Muscle of back (tissue), 11 donors: ENCODE results near the gene NACA. TPM values are rescaled to one million over a fixed set of nuclear protein-coding genes. Genes with fewer than 3 reads are reported as not detected.

Source experiments
- DNase-seq, 3 donors: peaks; one replicate each; pipeline versions ENCODE4 v3.0.0 to v3.0.0-alpha.2; 2013
- polyA plus RNA-seq, 10 donors: library from polyadenylated mRNA; unstranded; fragments of 120-200 nt; gene quantifications; one replicate each; pipeline ENCODE4 v1.2.1, GENCODE V29; 2013; ENCODE audit not compliant: insufficient read length in 10 of 10

NACA gene
- polyA plus RNA-seq, 10 donors, result 1,587 to 2,391 (median 1,893) TPM

DNA sequence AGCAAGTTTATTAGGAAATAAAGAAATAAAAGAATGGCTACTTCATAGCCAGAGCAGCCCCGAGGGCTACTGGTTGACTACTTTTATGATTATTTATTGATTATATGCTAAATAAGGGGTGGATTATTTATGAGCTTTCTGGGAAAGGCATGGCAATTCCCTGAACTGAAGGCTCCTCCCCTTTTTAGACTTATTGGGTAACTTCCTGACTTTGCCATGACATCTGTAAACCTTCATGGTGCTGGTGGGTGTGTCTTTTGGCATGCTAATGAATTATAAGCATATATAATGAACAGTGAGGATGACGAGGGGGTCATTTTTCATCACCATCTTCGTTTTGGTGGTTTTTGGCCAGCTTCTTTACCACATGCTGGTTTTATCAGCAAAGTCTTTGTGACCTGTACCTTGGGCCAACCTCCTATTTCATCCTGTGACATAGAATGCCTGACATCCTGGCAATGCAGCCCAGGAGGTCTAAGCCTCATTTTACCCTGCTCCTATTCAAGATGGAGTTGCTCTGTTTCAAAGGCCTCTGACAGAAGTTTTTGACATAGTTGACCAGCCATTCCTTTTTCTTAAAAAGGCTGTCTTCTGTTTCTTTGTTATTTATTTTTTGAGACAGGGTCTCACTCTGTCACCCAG lies 26.0 kb downstream of the NACA start:
- no peak for DNase-seq

DNA sequence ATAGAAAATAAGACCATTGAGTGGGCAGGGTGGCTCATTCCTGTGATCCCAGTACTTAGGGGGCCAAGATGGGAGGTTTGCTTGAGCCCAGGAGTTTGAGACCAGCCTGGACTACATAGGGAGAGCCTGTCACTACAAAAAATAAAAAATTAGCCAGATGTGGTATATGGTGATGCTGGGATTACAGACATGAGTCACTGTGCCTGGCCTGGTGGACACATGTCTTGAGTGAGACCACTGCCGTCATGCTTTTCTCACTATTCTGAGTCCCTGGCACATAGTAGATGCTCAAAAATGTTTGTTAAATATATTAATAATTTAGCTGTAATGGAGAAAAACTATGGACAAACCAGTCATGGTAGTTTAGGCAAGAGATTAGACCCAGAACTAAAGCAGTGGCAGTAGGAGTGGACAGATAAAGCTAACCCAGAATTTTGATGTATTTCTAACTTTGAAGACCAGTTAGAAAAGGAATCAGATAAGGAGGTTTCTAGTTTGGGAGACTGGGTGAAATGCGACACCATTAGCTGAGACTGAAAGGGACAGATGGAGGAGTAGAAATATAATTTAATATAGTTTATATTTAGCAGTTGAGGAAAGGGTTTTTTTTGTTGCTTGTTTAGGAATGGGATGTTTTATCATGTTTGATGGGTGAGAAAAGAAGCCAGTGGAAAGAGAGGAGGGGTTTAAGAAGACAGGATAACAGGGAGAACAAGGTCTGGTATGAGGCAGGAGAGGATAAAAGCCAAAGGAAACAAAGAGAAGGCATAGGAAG lies 29.6 kb downstream of the NACA start:
- peak in 1 of 3 donors; percentile 20 for DNase-seq

DNA sequence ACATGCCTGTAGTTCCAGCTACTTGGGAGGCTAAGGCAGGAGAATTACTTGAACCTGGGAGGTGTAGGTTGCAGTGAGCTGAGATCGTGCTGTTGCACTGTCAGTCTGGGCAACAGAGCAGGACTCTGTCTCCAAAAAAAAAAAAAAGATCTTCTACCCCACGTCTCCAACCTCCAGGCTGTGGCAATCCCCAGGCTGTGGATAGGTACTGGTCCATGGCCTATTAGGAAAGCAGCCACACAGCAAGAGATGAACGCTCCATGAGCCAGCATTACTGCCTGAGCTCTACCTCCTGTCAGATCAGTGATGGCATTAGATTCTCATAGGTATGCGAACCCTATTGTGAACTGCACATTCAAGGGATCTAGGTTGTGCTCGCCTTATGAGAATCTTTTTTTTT lies 30.9 kb downstream of the NACA start:
- no peak for DNase-seq

DNA sequence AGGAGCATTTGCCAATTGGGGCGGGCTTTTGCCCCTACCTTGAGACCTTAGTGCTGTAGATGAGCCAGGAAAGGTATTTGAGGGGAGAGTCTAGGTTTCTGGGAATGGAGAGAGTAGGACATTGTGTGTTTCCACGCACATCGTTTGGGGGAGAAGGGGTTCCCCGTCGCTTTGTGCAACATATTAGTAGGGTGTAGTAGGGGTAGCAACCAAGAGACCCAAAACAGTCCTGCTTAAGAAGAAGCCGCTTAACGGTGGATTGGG lies 36.3 kb downstream of the NACA start:
- no peak for DNase-seq

DNA sequence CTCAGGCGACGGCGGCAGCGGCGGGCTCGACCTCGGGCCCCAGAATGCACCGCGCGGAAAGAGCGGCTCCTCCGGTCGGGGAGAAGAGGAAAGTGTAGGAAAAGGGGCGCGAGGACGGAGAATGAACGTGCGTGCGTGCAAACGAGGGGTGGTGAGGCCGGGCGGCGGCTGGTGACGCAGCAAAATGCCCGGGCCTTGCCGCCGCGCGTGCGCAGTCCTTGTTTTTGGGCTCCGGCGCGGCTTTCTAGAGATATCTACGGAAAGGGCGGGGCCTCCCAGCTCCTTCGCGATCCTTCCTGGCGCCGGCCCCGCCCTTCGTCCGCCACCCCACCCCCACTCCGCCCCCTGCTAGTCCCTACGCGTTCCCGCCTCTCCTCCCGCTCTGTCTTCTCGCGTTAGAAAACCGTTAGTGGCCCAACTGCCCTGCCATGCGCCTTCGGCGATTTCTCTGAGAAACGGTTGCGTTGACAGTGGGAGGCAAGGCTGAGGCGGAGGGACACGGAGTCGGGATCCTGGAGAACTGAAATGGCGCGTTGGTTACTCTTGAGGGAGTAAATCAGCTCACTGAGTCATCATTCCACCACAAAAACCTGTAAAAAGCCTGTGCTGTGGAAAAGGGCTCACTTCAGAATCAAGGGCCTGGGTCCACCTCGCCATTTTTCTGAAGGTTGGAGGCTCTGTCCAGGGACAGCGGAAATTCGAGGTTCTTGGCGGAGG lies 36.8 kb downstream of the NACA start, which contains the start of gene PTGES3:
PTGES3 (minus strand) TSS at position 156 of the 717 bp plus-strand sequence. CDS start 285 bp downstream, outside the sequence.
- DNase-seq, result peak; percentile 98 to 99 (median 99)

DNA sequence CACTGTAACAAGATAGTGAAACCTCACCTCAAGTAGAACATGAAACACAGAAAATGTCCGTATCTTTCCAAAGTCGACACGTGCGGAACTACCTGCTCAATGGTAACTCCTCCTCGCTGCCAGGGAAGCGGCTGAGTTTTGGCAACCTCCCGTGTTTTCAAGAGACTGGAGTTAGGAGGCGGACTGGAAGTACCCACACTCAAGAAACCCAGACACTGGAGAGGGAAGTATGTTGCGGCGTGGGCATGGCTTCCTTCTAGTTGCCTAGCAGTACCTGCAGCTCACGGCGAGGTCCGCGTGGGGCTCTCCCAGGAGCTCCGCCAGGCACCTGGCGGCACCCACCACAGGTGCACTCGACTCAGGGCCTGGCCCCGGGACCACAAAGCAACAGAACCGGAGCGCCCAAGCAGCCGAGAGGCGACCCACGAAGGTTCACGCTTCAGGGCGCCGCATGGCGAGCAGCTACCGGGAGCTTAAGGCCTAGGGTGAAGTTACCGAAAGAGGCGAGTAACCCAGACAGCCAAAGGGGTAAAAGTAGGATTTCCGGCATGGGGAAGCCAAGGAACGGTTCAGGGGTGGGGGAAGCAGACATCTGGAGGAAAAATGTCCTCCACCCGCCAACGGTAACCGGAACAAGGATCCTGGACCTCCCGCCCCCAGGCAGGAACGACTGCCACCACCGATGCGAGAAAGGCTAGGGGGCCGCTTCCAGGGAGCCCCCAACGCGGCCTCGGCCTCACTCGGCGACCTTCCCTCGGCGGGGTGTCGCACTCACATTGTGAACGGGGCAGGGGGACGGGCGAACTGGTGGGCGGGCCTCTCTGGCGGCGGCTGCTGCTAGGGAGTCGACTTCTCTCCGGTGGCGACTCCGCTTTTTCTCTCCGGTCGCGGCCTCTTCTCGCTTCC lies 37.6 kb downstream of the NACA start:
- peak; percentile 28 to 74 (median 54) for DNase-seq

DNA sequence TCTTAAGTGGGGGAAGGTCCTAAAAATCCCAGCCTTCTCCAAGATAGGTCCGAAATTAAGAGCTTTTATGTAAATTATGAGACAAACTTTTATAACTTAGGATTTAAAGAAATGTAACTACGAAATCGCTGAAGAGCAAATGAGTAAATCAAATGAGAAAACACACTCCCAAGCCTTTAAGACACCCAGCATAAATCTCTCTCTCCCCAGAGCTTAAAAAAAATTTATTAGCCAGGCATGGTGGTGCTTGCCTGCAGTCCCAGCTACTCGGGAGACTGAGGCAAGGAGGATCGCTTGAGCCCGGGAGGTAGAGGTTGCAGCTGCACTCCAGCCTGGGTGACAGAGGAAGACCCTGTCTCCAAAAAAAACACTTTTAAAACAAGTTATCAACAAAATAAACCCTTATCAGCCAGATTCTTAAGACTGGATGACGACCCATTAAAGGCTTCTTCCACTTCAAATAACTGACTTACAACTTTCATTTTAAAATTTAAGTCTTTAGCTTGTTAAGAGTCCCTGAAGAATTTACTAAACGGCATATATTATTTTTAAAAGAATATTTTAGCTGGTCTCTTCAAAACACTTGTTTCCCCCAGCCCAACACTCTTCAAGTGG lies 40.2 kb downstream of the NACA start:
- DNase-seq, result no peak

DNA sequence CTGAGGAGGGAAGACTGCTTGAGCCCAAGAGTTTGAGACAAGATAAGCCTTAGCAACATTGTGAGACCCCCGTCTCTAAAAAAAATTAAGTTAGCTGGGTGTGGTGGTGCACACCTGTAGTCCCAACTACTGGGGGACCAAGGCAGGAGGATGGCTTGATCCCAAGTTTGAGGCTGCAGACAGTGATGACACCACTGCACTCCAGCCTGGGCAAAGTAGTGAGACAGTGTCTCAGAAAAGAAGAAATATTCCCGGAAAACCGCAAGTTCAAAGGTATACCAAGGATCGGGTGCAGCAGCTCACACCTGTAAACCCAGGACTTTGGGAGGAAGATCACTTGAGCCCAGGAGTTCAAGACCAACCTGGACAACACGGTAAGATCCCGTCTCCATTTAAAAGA lies 42.8 kb downstream of the NACA start:
- no peak for DNase-seq

DNA sequence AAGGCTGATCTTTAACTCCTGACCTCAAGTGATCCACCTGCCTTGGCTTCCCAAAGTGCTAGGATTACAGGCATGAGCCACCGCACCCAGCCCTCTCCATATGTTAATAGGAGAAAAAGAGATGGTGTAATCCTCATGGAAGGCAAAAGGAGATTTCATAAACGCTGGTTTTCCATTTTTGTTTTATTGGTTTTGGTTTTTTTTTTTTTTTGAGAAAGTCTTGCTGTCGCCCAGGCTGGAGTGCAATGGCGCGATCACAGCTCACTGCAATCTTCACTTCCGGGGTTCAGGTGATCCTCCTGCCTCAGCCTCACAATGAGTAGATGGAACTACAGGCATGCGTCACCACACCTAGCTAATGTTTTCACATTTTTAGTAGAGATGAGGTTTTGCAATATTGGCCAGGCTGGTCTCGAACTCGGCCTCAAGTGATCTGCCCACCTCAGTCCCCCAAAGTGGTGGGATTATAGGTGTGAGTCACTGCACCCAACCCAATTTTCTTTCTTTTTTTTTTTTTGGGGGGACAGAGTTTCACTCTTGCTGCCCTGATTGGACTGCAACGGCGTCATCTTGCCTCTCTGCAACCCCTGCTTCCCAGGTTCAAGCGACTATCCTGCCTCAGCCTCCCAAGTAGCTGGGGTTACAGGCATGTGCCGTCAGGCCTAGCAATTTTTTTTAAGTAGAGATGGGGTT lies 45.1 kb downstream of the NACA start:
- DNase-seq, result no peak

DNA sequence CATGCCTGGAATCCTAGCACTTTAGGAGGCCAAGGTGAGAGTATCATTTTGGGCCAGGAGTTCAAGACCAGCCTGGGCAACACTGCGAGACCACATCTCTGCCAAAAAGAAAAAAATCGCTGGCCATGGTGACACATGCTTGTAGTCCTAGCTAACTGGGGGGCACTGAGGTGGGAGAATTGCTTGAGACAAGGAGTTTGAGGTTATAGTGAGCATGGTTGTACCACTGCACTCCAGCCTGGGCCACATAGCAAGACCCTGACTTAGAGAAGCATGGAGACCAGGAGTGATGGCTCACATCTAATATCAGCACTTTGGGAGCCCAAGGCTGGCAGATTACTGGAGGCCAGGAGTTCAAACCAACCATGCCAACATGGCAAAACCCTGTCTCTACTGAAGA lies 46.2 kb downstream of the NACA start:
- no peak for DNase-seq

DNA sequence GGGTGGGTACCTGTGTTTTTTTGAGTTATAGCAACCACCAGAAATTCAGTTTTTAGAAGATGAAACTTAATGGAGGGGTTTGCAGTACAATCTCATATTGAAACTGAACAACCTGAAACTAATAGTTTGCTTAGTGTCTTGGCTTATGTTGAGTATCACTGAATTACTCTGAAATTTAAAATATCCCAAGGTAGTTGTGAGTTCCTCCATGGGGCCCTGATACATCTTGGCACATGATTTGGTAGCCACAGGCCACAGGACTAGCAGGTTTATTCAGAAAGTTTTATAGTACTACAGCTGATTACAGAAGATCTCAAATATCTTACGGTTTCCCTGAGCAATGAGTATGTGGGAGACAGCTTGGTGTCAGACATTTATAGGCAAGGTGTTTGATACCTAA lies 47.4 kb downstream of the NACA start:
- DNase-seq, result no peak

DNA sequence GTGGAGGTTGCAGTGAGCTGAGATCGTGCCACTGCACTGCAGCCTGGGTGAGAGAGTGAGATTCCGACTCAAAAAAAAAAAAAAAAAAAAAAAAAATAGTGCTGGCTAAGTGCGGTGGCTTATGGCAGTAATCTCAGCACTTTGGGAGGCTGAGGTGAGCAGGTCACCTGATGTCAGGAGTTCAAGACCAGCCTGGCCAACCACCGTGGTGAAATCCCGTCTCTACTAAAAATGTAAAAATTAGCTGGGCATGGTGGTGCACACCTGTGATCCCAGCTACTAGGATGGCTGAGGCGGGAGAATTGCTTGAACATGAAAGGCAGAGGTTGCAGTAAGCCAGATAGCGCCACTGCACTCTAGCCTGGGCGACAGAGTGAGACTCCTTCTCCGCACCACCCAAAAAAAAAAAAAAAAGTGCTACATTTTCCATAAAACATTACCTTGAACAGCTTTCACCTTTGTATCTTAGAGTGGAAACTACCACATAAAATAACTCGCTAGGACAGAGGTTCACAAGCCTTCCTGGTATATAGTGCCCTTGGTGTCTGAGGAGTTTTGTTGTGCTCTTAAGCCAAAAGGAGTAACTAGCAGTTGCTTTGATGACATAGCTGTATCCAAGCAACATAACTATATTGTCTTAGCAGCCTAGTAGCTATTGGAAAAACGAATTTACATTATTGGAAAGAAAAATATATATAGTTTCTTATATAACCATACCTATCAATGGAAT lies 48.1 kb downstream of the NACA start:
- DNase-seq, result peak in 1 of 3 donors; percentile 26

DNA sequence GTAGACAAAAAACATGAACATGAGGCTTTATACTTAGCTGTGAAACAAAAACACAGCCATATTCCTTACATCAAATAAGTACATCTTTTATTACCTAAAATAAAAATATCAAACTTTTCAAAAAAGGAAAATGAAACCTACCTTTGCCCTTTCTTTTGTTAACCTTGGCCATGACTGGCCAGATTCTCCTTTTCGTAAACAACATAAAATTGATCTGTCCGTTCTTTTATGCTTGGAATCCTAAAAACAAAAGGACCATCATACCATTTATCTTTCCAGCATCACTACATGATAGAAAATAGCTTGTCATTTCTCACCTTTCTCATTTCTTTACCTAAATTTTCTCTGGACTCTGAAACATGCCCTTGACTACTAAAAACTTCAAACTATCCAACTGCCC lies 53.5 kb downstream of the NACA start:
- no peak for DNase-seq

DNA sequence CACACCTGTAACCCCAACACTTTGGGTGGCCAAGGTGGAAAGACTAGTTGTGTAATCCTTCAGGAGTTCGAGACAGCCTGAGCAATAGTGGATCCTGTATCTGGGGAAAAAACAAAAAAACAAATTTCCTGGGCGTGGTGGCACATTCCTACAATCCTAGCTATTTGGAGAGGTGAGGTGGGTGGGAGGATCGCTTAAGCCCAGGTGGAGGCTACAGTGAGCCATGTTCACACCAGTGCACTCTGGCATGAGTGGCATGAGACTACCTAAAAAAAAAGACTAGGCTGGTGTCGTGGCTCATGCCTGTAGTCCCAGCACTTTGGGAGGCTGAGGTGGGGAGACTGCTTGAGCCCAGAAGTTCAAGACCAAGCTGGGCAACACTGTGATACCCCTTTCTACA lies 54.3 kb downstream of the NACA start:
- no peak for DNase-seq

DNA sequence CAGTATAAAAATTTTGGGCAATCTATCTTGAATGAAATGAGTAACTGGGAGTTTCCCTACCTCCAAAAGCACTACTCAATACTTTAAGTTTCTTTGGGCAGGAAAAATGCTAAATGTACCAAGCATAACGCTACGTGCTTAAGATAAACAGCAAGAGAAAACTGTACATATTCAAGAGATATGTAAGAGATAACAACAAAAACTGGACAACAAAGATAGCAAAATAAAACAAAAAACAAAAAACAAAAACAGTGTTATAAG lies 57.0 kb downstream of the NACA start:
- DNase-seq, result no peak

Other genes starting within 250 kb of the NACA start
- gene GLS2, start 237.1 kb downstream of the NACA start, polyA plus RNA-seq, result under 1 TPM in 5 of 10 donors, not detected in 5; 0.15 to 0.39 (median 0.19) TPM
- 10 to 100 TPM; 17.1 to 37.6 (median 28.7) TPM for gene RBMS2, start 203.5 kb downstream of the NACA start, polyA plus RNA-seq
- gene BAZ2A, start 95.0 kb downstream of the NACA start, polyA plus RNA-seq, result 10 to 100 TPM; 24.6 to 60.1 (median 37.7) TPM
- 100 to 1,000 TPM; 633 to 783 (median 709) TPM for gene ATP5F1B, start 79.3 kb downstream of the NACA start, polyA plus RNA-seq
- 100 to 1,000 TPM; 180 to 247 (median 202) TPM for gene PTGES3, start 37.0 kb downstream of the NACA start, polyA plus RNA-seq
- gene PRIM1, start 27.0 kb upstream of the NACA start, polyA plus RNA-seq, result 10 to 100 TPM in 9 of 10 donors, 1 to 10 TPM in 1; 9.0 to 15.2 (median 11.6) TPM
- gene HSD17B6, start 38.0 kb upstream of the NACA start, polyA plus RNA-seq, result under 1 TPM; 0.18 to 0.86 (median 0.29) TPM
- gene SDR9C7, start 209.1 kb upstream of the NACA start, polyA plus RNA-seq, result under 1 TPM; 0.12 to 0.77 (median 0.35) TPM
- under 1 TPM; 0.10 to 0.64 (median 0.39) TPM for gene RDH16, start 232.3 kb upstream of the NACA start, polyA plus RNA-seq